Pons (tissue), 1 donor: ENCODE data around the gene ZNF319.

Source experiments
- DNase-seq: peaks from one replicate; pipeline ENCODE4 v3.0.0-alpha.2; 2016; ENCODE audit warnings: low spot score

The ZNF319 gene

GRCh38 chr16:57999971-58000705, at the start of gene ZNF319:
Gene ZNF319 (minus strand): TSS chr16:58000672. CDS start chr16:57998265, 2,407 bp downstream.
- DNase-seq = no peak

- no peak for DNase-seq
Measured at GRCh38 chr16:58049232-58050185, 49.0 kb upstream of the ZNF319 start.

DNA sequence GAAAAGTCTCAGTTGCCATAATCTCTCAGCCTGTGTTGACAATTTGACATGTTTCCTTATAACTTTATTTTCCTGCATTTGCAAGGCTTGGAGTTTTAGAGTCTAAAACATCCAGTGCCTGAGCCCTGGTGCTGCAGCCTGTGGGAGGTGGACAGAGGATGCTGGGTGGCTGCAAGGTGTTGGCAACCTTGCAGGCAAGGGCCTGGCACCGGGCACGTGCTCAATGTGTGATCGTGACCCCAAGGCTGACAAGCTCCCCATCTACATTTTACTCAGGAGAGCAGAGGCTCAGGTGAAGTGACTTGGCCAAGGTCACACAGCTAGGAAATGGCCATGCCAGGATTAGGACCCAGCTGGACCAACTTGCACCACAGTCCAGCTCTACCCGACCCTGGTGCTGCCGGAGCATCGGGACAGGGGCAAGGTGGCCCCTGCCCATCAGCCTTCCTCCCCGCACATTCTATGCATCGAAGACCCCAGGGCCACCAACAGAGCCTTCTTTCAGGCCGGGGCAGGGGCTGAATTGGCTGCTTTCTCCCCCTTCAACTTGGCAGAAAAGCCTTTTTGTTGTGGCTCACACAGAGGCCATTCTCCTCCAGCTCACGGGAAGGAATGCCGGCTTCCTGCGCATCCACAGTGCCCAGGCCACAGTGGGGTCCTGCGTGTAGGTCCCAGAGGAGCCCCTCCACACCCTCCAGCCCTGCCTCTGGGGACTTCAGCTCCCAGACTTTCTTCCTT, 48.2 kb upstream of the ZNF319 start:
- no peak for DNase-seq

DNA sequence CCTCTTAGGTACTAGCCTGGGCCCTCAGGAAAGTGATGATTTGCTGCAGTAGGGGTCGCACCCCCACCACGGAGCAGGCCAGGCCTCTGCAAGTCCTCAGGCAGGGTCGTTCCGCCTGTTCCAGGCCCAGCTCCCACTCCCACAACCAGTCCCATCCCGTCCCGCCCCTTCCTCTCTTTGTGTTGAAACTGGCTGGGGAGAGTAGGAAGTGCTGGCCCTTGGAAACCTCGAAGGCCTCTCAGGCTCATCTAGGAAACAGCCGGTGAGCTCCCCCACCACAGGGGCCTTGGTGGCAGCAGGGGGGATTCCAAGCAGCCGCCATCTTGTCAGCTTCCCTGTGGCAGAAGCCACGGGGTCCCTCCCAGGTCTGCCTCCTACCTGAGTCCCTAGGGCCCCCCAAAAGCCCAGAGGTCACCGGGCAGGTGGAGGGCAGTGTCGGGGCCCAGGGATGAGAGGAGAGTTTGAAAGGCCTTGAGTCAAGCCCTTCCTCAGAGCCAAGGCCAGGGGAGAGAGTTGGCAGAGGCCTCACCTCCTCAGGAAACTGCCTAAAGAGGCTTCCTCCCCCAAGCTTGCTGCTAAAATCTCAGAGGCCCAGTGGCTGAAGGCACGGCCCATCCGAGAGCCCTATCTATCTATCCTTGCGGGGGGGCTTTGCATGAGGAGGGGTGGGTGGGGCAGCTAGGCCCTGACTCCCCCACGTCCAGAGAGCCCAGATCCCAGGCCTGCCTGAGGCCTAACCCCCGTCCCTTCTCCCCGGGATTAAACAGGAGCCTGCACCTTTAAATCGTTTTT, 47.3 kb upstream of the ZNF319 start:
- no peak for DNase-seq

DNA sequence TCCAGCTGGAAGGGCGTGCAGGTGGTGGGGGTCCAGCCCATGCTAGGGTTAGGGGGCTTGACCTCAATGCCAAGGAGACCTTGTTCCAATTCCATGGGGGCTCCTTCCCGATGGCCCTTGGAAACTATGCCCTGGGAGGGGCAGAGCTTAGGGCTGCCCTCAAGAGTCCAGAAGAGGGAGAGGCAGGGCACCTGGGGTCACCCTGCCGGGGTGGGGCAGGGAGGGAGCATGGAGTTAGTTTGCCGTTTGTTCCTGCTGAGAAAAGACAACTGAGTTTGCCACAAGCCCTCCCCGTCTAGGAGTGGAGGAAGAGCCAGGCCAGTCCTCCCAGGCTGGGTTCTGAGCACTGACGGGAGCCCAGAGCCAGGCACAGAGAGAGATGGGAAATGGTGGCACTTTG, 46.5 kb upstream of the ZNF319 start:
- DNase-seq = no peak

DNA sequence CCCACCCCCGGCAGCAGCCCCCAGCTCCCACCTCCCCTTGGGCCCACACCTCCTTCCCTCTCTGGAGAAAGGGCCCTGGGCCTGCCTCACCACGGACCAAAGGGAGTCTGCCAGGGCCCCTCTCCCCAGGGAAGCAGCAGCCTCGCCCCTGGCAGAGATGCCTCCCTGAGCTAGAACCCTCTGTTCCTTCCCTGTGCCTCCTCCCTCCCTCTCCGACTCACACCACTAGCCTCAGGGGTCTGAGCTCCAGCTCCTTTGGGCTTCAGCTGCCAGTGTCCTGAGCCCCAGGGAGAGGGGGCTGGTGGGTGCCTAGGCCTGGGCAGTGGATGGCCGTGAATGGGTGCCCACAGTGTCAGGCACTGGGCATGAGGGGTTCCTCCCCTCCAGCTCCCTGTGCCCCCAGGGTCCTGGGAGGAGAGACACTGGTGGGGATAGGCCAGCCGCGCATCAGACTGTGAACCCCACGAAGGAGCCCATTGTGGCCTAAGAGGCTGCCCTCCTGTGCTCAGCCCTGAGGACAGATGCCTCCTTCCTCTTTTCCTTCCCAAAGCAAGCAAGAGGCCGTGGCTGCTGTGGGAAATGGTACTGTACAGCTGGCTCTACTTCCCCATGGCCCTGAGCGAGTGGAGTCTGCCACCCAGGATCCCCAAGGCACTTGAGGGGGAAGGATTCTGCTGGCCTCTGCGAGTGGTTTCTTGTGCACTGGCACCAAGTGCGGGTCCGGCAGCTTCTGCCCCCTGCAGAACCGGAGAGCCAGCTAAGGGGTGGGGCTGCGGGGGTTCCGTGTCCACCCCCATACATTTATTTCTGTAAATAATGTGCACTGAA, 45.8 kb upstream of the ZNF319 start:
- DNase-seq = no peak

GRCh38 chr16:58045096-58045495, 44.6 kb upstream of the ZNF319 start:
- no peak for DNase-seq

GRCh38 chr16:58044266-58045019, 44.0 kb upstream of the ZNF319 start:
- no peak for DNase-seq

- DNase-seq = no peak
Measured at GRCh38 chr16:58043571-58044155, 43.2 kb upstream of the ZNF319 start.

- no peak for DNase-seq
Measured at GRCh38 chr16:58042886-58043515, 42.5 kb upstream of the ZNF319 start.

GRCh38 chr16:58042001-58042885, 41.8 kb upstream of the ZNF319 start:
- no peak for DNase-seq

DNA sequence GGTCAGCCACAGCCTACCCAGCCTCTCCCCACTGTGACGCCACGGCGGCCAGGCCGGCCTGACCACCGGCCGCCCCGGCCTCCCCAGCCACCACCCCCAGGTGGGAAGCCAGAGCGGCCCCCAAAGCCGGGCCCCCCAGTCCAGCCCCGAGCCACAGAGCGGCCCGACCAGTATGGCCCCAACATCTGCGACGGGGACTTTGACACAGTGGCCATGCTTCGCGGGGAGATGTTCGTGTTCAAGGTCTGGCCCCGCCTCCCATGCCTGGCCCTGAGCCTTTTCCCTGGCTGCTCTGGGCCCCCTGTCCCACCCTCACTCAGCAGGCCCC, 41.1 kb upstream of the ZNF319 start:
- DNase-seq = no peak

GRCh38 chr16:58040945-58041627, 40.6 kb upstream of the ZNF319 start:
- no peak for DNase-seq

- DNase-seq = no peak
Measured at GRCh38 chr16:58040496-58040846, 40.0 kb upstream of the ZNF319 start.

DNA sequence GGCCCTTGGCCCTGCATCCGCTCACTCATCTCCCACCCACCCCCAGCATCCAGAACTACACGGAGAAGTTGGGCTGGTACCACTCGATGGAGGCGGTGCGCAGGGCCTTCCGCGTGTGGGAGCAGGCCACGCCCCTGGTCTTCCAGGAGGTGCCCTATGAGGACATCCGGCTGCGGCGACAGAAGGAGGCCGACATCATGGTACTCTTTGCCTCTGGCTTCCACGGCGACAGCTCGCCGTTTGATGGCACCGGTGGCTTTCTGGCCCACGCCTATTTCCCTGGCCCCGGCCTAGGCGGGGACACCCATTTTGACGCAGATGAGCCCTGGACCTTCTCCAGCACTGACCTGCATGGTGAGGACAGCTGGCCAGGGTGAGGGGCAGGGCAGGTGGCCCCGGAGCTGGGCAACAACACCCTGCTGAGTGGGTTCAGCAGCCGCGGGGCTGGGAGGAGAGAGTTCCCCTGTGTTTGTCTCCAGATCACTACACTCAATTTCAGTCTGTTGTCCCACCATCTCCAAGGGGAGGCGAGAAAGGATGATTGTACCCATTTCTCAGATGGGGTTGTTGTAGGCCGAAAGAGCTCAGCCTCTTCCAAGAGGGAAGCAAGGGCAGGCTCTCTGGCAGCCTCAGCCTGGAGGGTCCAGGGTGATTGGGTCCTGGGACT, 39.5 kb upstream of the ZNF319 start:
- no peak for DNase-seq

DNA sequence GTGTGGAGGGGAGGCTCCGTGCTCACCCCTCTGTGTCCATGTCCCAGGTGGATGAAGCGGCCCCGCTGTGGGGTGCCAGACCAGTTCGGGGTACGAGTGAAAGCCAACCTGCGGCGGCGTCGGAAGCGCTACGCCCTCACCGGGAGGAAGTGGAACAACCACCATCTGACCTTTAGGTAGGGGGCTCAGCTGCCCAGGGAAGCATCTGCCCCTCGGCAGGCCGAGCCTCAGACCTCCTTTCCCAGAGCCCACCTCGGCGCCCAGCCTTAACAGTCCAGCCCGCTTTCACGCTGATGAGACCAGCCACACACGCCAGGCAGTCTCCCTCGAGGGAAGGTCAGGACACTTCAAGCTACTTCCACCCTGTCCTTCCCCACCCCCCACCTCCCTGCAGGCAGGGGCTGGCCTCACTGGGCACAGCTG, 37.8 kb upstream of the ZNF319 start:
- no peak for DNase-seq
